ENCODE results near the gene KRT2.

- no peak for TF ChIP-seq CTCF (IDR thresholded peaks at IDR 0.05)
- no peak for TF ChIP-seq POLR2A (IDR thresholded peaks at IDR 0.05)
These were observed 22.6 kb downstream of the KRT2 start for GRCh38 chr12:52629281-52630007.

Data from Peyer's patch (tissue), 4 donors.